Measurements from ENCODE around the gene PSMC6. TPM values are rescaled to one million over a fixed set of nuclear protein-coding genes. Genes with fewer than 3 reads are reported as not detected.

The PSMC6 gene
- 80.2 to 123 TPM (median 81.7 TPM) in 5 replicates for total RNA-seq (2022; extraction: Qiagen RNA extraction)

GRCh38 chr14:52706724-52707706 lies at the start of gene PSMC6:
Gene PSMC6, plus strand, starts transcription at chr14:52707200. Its CDS starts 20 bp downstream, at chr14:52707220.

GRCh38 chr14:52695481-52696091 lies 11.4 kb upstream of the PSMC6 start, which contains the start of gene ERO1A:
Gene ERO1A, minus strand, starts transcription at chr14:52695558. Its CDS starts 77 bp downstream, at chr14:52695481.

GRCh38 chr14:52729925-52730708 lies 23.1 kb downstream of the PSMC6 start, which contains the start of gene STYX:
Gene STYX, plus strand, starts transcription at chr14:52730166. Its CDS starts 309 bp downstream, at chr14:52730475.

Other genes starting within 250 kb of the PSMC6 start
- 0.92 to 1.4 TPM (median 0.98 TPM) in 5 replicates for gene TXNDC16, start 154.7 kb upstream of the PSMC6 start, total RNA-seq (2022; extraction: Qiagen RNA extraction)
- 0.05 to 0.25 TPM (median 0.08 TPM) in 5 replicates for gene GPR137C, start 154.4 kb upstream of the PSMC6 start, total RNA-seq (2022; extraction: Qiagen RNA extraction)
- 45.5 to 56.5 TPM (median 51.7 TPM) in 5 replicates for gene ERO1A, start 11.6 kb upstream of the PSMC6 start, total RNA-seq (2022; extraction: Qiagen RNA extraction)
- gene STYX, start 23.0 kb downstream of the PSMC6 start, total RNA-seq (2022; extraction: Qiagen RNA extraction) = 4.8 to 7.2 TPM (median 5.5 TPM) in 5 replicates
- gene GNPNAT1, start 84.4 kb downstream of the PSMC6 start, total RNA-seq (2022; extraction: Qiagen RNA extraction) = 44.7 to 52.9 TPM (median 49.0 TPM) in 5 replicates
- gene FERMT2, start 243.8 kb downstream of the PSMC6 start, total RNA-seq (2022; extraction: Qiagen RNA extraction) = 33.9 to 54.9 TPM (median 44.3 TPM) in 5 replicates

All from A549 treated with Hydrocortisone at 1 μM for 4 hours (cell line).